NB4 (cell line): ENCODE data around the gene TMEM253.

Source experiments
- CTCF ChIP-seq: IDR thresholded peaks from one replicate; pipeline ENCODE4 v1.5.1; 2012; ENCODE audit warnings: low read depth, low read length
- MYC ChIP-seq: IDR thresholded peaks from 2 replicates; pipeline ENCODE4 v1.6.1; 2011; ENCODE audit warnings: low read depth, low read length
- POLR2A ChIP-seq: IDR thresholded peaks from 2 replicates; pipeline ENCODE4 v1.6.1; 2011; ENCODE audit warnings: mild to moderate bottlenecking; ENCODE audit not compliant: insufficient read length; ENCODE audit errors: extremely low read depth

GRCh38 chr14:21077672-21078071, 23.2 kb upstream of the TMEM253 start:
- TF ChIP-seq CTCF (no peak), POLR2A (no peak), MYC (no peak)
